Measurements from ENCODE around the gene TSPO. TPM values are rescaled to one million over a fixed set of nuclear protein-coding genes. Genes with fewer than 3 reads are reported as not detected.

TSPO gene
- total and polyA plus RNA-seq, 2 of the 13 experiments (the other 11 are each of a cell fraction or from before 2014, with no cell fraction given) = 0.46 to 1.4 TPM

- TF ChIP-seq ZNF687 (CRISPR knock-in tag; IDR thresholded peaks at IDR 0.05) (peak; percentile 68), ZNF362 (CRISPR knock-in tag; IDR thresholded peaks at IDR 0.05; ENCODE audit: borderline replicate concordance) (no peak), TBX2 (CRISPR knock-in tag; IDR thresholded peaks at IDR 0.05; ENCODE audit: borderline replicate concordance) (peak; percentile 64; the same call in 1 of the 2 replicates), FOXO1 (CRISPR knock-in tag; IDR thresholded peaks at IDR 0.05) (no peak), ZBTB2 (CRISPR knock-in tag; IDR thresholded peaks at IDR 0.05; ENCODE audit: low read depth) (no peak), ZNF883 (CRISPR knock-in tag; IDR thresholded peaks at IDR 0.05; ENCODE audit: not compliant biosample characterization) (peak; percentile 59), ASH2L (IDR thresholded peaks at IDR 0.05; ENCODE audit: insufficient read length, low read depth, low read length) (peak; percentile 1), ZNF333 (CRISPR knock-in tag; IDR thresholded peaks at IDR 0.05; ENCODE audit: borderline replicate concordance) (0 out of 2 replicates have a peak, but pooled peaks have one; percentile 24), SPEN (CRISPR knock-in tag; IDR thresholded peaks at IDR 0.05; ENCODE audit: low read depth) (peak; percentile 21; the same call in 1 of the 2 replicates)
- TF ChIP-seq, protein P1, sequence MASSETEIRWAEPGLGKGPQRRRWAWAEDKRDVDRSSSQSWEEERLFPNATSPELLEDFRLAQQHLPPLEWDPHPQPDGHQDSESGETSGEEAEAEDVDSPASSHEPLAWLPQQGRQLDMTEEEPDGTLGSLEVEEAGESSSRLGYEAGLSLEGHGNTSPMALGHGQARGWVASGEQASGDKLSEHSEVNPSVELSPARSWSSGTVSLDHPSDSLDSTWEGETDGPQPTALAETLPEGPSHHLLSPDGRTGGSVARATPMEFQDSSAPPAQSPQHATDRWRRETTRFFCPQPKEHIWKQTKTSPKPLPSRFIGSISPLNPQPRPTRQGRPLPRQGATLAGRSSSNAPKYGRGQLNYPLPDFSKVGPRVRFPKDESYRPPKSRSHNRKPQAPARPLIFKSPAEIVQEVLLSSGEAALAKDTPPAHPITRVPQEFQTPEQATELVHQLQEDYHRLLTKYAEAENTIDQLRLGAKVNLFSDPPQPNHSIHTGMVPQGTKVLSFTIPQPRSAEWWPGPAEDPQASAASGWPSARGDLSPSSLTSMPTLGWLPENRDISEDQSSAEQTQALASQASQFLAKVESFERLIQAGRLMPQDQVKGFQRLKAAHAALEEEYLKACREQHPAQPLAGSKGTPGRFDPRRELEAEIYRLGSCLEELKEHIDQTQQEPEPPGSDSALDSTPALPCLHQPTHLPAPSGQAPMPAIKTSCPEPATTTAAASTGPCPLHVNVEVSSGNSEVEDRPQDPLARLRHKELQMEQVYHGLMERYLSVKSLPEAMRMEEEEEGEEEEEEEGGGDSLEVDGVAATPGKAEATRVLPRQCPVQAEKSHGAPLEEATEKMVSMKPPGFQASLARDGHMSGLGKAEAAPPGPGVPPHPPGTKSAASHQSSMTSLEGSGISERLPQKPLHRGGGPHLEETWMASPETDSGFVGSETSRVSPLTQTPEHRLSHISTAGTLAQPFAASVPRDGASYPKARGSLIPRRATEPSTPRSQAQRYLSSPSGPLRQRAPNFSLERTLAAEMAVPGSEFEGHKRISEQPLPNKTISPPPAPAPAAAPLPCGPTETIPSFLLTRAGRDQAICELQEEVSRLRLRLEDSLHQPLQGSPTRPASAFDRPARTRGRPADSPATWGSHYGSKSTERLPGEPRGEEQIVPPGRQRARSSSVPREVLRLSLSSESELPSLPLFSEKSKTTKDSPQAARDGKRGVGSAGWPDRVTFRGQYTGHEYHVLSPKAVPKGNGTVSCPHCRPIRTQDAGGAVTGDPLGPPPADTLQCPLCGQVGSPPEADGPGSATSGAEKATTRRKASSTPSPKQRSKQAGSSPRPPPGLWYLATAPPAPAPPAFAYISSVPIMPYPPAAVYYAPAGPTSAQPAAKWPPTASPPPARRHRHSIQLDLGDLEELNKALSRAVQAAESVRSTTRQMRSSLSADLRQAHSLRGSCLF (CRISPR knock-in tag; IDR thresholded peaks at IDR 0.05; ENCODE audit: borderline replicate concordance) = 0 out of 2 replicates have a peak, but pooled peaks have one; percentile 21
- TF ChIP-seq, protein P2, sequence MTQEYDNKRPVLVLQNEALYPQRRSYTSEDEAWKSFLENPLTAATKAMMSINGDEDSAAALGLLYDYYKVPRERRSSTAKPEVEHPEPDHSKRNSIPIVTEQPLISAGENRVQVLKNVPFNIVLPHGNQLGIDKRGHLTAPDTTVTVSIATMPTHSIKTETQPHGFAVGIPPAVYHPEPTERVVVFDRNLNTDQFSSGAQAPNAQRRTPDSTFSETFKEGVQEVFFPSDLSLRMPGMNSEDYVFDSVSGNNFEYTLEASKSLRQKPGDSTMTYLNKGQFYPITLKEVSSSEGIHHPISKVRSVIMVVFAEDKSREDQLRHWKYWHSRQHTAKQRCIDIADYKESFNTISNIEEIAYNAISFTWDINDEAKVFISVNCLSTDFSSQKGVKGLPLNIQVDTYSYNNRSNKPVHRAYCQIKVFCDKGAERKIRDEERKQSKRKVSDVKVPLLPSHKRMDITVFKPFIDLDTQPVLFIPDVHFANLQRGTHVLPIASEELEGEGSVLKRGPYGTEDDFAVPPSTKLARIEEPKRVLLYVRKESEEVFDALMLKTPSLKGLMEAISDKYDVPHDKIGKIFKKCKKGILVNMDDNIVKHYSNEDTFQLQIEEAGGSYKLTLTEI (CRISPR knock-in tag; conservative IDR thresholded peaks at IDR 0.05) = no peak
Observed at GRCh38 chr22:43110927-43111623, 40.3 kb upstream of the TSPO start (continued).

Measured in HepG2 (cell line).